Activated T-helper 1 cell treated with anti-CD3 and anti-CD28 coated beads, Interleukin-2, amount 50 U/mL, for 16 hours (primary cell): Measurements from ENCODE around the gene PHF1.
A peak's percentile ranks its signal among the peaks of the same experiment; 100 is the strongest.

Experiments
- DNase-seq, 2 donors: peaks; one replicate each; pipeline ENCODE4 v3.0.0-alpha.2; 2020; ENCODE audit warnings: low read depth in 1 of 2, low spot score in 1 of 2

PHF1 gene

GRCh38 chr6:33453393-33454008 is 42.7 kb downstream of the PHF1 start:
- no peak for DNase-seq

DNA sequence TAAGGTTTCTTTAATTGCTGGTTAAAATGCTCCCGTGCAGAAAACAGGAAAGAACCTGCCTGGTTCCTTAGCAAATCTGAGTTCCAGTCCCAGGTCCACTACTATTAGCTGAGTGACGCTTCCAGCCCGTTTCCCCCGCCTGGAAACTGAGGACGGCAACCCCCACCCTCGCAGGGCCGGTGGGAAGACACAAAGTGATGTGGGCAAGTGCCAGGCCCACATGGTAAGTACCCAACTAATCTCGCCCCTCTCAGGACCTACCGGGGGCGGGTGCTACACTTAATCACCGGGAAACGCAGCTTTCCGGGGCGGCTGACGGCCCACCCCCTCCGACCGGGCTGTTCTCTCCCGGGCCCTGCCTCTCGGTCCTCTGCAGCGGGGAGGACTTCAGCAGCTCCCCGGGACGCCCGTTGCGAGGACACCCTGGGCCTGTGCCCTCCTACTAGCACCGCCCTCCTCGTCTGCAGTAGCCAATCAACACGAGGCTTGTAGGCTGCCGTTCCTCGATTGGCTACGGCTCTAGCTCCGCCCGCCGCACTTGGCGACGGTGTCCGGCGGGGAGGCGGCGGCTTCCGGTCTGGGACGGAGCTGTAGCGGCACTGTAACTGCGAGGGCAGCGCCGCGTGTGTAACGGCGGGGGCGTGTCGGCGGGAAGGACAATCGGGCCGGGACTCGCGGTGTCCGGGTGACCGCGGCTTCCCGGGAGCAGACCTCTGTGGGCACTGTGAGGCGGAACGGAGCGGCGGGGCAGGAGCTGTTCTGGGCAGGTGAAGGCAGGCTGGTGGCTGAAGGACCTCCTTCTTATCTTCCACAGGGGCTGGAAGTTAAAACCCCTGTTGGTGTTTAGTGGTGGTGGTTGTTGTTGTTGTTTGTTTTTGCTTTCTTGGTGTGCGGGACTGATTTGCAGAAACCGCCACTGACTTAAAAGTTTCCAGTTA is 43.5 kb downstream of the PHF1 start, which contains the start of gene ZBTB9:
TSS of gene ZBTB9 (plus strand) at position 568 of the 938 bp plus-strand sequence. CDS start 525 bp downstream, outside the sequence.
- peak; percentile 85 to 89 for DNase-seq

GRCh38 chr6:33455051-33455450 is 44.2 kb downstream of the PHF1 start:
- DNase-seq, result no peak

DNA sequence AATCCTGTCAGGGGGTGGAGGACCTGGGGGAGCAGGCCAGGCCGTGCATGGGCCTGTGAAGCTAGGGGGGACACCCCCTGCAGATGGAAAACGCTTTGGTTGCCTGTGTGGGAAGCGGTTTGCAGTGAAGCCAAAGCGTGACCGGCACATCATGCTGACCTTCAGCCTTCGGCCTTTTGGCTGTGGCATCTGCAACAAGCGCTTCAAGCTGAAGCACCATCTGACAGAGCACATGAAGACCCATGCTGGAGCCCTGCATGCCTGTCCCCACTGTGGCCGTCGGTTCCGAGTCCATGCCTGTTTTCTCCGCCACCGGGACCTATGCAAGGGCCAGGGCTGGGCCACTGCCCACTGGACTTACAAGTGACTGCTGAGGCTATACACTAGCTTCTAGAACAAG is 45.3 kb downstream of the PHF1 start:
- DNase-seq, result no peak

- DNase-seq, result no peak
These were observed 47.9 kb downstream of the PHF1 start for GRCh38 chr6:33458676-33459075.

- no peak for DNase-seq
These were observed 48.4 kb downstream of the PHF1 start for GRCh38 chr6:33459226-33459625.
